GM18861 (cell line): ENCODE results near the gene TNIP1.

Source experiments
- ATAC-seq: cut with Tn5 transposase; IDR thresholded peaks from one replicate; pipeline ENCODE4 v1.9.1; 2021; ENCODE audit not compliant: unreplicated experiment

Gene TNIP1

DNA sequence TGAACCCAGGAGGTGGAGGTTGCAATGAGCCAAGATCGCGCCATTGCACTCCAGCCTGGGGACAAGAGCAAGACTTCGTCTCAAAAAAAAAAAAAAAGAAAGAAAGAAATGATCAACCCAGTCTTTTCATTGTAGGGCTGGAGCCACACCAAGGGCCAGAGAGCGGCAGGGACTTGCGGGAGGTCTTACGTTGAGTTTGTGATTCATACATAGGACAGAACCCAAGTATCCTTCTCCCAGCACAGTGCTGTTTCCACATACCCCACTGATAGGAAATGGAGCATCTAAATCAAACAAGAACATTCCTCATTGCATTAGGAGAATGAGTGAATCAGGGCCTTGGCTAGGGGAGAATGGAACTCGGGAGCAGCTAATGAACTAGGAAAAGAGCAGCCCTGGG is 3.5 kb upstream of the TNIP1 start:
- ATAC-seq, result no peak

DNA sequence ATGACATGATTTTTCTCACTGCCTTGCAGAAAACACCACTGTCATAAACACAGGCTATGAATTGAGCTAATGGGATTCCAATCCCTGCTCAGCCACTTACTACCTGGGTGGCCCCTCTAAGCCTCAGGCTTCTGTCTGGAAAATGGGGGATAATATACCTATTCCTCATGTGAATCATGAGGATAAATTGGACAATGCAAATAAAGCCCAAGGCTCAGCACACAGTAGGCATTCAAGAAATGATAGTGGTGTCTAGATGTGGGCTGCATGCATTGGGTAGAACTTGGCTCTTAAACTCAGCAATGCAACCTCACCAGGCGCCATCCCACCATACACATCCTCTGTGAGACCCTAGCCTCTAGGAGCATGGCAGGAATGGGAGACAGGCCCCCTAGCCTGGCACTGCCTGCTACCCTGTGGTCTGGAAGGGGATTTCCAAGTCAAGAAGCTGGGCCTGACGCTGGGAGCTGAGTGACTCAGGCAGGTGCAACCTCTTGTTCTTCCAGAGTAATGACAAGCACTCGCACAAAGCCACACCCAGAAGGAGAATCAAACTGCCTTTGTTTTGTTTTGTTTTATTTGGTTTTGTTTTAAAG is 2.3 kb upstream of the TNIP1 start:
- ATAC-seq, result no peak

DNA sequence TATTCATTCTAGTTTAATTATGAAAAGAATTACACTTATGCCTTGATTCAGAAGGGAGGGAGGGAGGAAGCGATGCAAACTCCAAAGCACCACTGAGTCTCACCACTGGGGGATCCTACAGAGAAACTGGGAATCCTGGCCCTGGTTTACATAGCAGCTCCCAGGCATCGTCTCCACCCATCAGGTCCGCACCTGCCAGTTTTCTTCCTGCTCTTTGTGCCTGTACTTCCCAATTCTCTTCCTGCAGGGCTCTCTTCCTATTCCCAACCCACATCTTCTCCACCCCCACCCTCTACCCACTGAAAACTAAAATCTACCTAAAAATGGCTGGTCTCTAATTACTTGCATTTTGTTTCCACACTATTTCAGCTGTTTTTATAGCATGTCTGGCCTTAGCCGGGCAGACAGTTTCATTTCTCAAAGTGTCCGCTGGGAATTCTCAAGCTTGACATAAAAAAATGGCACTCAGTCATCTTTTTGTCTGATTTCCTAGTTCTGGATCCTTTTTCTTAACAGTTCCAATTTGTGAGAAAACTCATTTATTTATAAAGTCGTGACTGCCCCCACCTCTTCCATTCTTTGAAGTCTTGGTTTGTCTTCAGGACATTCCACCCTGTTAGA is 1.6 kb upstream of the TNIP1 start:
- no peak for ATAC-seq

DNA sequence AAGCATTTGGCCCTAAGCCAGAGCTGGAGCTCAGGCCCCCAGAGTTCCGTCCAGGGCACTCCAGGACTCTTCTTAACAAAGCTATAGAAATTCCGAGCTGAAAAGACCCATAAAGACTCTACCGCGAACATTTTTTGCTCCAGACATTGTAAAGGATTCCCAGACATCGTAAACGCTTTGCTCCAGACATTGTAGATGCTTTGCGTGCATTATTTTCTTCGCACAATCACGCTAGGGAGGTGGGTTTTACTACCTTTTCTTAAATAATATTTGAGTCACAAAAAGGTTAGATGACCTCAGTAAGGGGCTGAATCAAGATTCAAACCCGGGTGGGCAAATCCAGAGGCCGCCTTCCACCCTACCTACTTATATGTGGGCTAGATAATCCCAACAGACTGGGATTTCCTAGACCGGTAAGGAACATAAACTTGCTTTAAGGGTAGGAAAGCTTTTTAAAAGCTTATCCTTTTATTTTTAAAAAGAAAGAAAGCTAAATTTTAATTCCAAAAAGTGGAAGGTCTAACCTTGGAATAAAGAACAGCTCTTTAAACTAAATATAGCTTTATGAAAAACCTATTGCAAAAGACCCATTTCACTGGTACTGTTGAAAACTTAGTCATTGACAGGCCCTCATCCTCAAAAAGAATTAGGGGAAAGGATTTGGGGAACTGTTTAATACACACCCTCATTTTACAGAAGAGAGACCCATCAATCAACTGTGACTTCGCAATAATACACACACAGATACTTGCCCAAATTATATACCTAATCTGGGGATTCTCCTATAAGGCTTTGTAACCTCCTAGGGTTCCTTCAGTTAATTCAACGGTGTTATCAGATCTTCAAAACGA is 822 bp upstream of the TNIP1 start:
- no peak for ATAC-seq

DNA sequence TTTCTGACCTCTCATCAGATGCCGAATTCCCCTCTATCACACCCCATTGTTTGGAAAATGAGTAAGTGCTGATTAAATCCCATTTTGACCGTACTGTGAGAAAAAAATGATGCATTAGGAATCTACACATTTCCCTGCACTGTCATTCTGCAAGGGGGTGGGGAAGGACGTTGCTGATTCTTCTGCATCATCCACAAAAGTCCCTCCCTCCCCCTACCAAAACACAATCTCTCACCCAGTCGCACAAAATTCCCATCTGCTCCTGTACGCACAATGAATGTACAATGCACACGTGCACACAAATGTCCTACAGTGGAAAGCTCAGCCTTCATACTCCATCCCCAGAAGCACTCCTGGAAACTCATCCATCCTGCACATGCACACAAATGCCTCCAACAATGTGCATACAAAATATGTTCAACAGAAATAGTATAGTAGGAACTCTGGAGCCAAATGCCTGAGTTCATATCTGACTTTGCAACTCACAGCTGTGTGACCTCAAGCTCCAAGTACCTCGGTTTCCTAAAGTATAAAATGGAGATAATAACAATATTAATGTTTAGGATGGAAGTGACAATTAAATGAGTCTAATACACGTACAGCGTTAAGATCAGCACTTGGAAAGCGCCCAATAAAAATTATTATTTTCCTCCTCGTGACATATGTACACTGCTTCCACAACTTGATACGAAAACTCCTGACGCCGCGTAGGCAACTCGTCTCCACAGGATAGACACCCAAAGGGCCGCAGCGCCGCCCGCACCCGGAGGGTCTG is 809 bp downstream of the TNIP1 start:
- ATAC-seq, result no peak

DNA sequence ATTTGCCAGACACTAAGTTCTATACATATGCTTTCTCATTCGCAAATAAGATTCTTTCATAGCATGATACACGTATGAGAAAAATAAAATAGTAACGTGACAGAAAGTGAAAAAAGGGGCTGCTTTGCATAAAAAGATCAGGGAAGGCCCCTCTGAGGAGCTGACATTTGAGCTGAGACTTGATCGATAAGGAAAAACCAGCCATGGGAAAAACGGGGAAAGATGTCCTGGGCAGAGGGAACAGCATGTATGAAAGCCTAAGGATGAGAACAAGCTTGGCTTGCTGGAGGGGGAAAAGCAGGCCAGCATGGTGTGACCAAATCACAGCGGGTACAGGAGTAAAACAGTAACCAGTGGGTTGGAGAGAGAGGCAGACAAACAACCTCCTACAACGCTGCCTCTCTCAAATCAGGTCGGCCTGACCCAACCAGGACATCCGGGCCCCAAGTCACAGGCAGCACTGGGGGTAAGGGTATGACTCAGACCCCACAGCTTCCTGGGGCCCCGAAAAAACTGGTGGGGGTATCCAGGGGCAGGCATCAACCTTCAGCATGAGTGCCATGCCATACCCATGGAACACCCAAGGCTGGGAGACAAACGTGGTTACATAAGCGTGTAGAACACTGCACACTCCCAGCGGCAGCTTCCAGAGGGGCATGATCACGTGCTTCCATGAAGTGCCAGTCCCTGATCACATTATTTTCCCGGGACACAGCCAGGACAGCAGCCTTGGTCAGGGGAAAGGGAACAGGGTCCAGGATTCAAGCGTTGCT is 2.2 kb downstream of the TNIP1 start:
- peak; percentile 49 for ATAC-seq

GRCh38 chr5:151077967-151078366 is 2.9 kb downstream of the TNIP1 start:
- ATAC-seq, result no peak

GRCh38 chr5:151077419-151077818 is 3.4 kb downstream of the TNIP1 start:
- no peak for ATAC-seq

DNA sequence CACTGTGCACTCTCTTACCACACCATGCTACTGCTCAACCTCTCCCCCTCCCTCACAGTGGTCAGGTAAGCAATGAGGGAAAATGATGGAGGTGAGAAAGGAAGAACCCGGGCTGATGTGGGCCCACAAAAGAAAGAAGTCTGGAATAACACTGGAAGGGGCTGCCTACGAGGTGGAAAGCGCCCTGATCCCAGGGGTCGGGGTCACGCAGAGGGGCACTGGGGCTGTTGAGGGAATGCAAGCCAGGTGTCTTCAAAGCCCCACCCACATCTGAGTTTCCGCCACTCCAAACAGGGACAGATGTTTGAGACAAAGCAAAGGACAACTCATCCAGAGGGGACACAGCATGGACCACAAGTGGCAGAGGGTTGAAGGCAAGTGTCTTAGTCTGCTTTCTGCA is 4.2 kb downstream of the TNIP1 start:
- no peak for ATAC-seq

DNA sequence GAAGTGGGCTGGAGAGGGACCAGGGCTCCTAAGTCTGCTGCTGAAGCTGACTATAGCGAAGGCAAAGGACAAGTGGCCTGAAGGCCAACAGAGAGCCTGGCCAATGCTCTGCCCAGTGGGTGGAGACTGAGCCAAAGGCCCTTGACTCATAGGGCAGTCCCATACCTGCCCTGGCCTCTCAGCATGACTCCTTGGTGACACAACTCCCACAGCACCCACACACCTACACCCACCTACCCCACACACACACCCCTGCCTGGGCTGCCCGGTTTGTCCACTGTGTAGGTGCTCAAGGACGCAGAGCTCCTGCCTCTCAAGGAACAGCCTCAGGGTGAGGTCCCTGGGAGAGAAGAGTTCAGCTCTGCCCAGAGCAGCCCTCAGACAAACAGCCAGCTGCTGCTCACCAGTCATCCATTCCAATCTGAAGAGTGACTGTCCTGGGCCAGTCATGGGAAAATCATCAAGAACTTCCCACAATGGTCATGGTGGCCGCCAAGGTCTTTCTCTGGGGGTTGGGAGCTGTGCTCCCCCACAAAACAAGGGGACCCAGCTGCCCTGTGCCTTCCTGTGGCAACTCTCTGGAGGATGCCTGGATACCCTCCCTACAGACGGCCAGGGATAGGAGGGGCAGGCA is 5.0 kb downstream of the TNIP1 start:
- no peak for ATAC-seq

DNA sequence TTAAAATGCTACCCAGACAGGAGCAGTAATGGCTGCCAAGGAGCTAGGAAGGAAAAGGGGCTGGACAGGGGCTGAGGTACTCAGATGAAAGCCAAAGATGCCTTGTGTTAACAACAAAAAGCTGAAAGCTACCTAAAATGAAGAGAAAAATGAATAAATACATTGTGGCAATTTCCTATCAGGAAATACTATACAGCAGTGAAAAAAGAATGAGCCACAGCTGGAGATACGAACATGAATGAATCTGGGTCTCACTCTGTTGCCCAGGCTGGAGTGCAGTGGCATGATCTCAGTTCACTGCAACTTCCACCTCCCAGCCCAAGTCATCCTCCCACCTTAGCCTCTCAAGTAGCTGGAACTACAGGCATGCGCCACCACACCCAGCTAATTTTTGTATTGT is 6.3 kb downstream of the TNIP1 start:
- no peak for ATAC-seq

GRCh38 chr5:151073280-151073679 is 7.6 kb downstream of the TNIP1 start:
- ATAC-seq, result no peak

GRCh38 chr5:151072630-151073025 is 8.2 kb downstream of the TNIP1 start:
- no peak for ATAC-seq

GRCh38 chr5:151071848-151072629 is 8.8 kb downstream of the TNIP1 start:
- ATAC-seq, result no peak

DNA sequence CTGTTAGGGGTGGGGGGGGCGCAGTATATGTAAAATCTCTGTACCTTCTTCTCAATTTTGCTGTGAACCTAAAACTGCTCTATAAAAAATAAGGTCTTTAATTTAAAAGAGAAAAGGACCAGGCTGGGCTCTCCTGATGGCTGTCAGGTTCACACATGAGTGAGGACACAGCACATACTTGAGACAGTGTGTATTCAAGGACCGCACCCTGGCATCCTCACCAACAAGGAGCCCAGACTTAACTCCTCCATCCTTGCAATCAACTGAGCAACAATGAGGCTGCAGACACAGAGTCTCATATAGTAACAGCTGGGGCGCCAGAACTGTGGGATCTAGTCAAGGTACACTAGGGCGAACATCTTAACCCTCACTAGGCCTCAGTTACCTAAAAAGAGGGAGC is 9.8 kb downstream of the TNIP1 start:
- no peak for ATAC-seq

- ATAC-seq, result no peak
These were observed 10.4 kb downstream of the TNIP1 start for GRCh38 chr5:151070449-151070848.

- peak; percentile 49 for ATAC-seq
These were observed 12.2 kb downstream of the TNIP1 start for GRCh38 chr5:151068433-151069197.

GRCh38 chr5:151067632-151068432 is 13.0 kb downstream of the TNIP1 start:
- ATAC-seq, result no peak
